ENCODE results near the gene SNCAIP.

SNCAIP gene

DNA sequence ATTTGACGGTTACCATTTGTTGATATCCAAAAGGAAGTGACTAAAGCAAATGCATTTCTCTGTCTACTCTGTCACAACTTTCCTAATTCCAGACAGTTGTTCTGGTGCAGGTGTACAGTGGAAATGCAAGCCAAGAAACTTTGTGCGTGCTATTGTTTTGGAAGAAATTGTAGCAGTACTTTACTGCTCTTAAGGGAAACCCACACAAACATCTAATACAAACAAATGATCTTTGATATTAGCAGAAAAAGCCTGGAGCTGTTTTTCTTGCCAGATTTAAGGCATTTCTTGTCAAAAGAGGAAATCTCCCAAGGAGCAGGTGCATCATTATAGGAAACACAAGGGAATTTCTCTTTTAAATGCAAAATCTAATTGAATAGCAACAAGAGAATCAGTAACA lies 2.0 kb downstream of the SNCAIP start:
- no peak overlapping the region for H3K27ac ChIP-seq
- in situ Hi-C loops (cut with HindIII; ENCODE audit: low pct_ligation_motif_present, low sequenced_read_pairs), result no loop called here
- no peak for TF ChIP-seq CTCF (IDR thresholded peaks at IDR 0.05; ENCODE audit: low read depth, low read length, missing control alignments)
- H3K36me3 ChIP-seq (replicated peaks), result no peaks in the 10 kb centered on the region
- no peak for DNase-seq
- H3K27me3 ChIP-seq (replicated peaks), result no peaks in the 10 kb centered on the region
- H3K4me3 ChIP-seq (ENCODE audit: low read depth, low read length), result no peak overlapping the region

DNA sequence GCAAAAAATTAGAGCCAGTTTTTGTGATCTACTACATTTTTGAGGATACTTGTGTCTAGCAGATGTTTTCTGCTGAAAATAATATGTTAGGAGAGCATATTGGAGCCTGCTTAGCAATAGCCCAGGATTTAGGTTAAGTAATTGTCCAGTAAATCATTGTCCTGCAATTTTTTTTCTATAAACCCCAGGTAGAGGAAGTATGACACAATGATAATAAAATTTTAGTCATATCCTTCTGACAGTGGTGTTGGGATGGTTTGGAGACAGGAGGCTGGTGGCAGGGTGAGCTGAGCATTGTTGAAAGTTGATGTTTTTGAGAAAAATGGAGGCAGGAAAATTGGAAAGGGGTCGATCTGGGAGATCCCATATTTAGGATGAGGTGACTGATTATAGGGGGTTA lies 3.5 kb downstream of the SNCAIP start:
- DNase-seq, result no peak
- no peaks in the 10 kb centered on the region for H3K36me3 ChIP-seq (replicated peaks)
- no peak overlapping the region for H3K27ac ChIP-seq
- H3K27me3 ChIP-seq (replicated peaks), result no peaks in the 10 kb centered on the region
- no peak for TF ChIP-seq CTCF (IDR thresholded peaks at IDR 0.05; ENCODE audit: low read depth, low read length, missing control alignments)
- H3K4me3 ChIP-seq (ENCODE audit: low read depth, low read length), result no peak overlapping the region
- in situ Hi-C loops (cut with HindIII; ENCODE audit: low pct_ligation_motif_present, low sequenced_read_pairs), result no loop called here

- H3K27me3 ChIP-seq (replicated peaks), result no peaks in the 10 kb centered on the region
- DNase-seq, result no peak
- H3K27ac ChIP-seq, result no peak overlapping the region
- no peak for TF ChIP-seq CTCF (IDR thresholded peaks at IDR 0.05; ENCODE audit: low read depth, low read length, missing control alignments)
- in situ Hi-C loops (cut with HindIII; ENCODE audit: low pct_ligation_motif_present, low sequenced_read_pairs), result no loop called here
- H3K36me3 ChIP-seq (replicated peaks), result no peaks in the 10 kb centered on the region
- no peak overlapping the region for H3K4me3 ChIP-seq (ENCODE audit: low read depth, low read length)
These were observed 4.6 kb downstream of the SNCAIP start for GRCh38 chr5:122316656-122317055.

- Histone ChIP-seq H3K27ac (no peak overlapping the region), H3K27me3 (replicated peaks) (no peaks in the 10 kb centered on the region), H3K4me3 (ENCODE audit: low read depth, low read length) (no peak overlapping the region), H3K36me3 (replicated peaks) (no peaks in the 10 kb centered on the region)
- in situ Hi-C loops (cut with HindIII; ENCODE audit: low pct_ligation_motif_present, low sequenced_read_pairs), result no loop called here
- TF ChIP-seq CTCF (IDR thresholded peaks at IDR 0.05; ENCODE audit: low read depth, low read length, missing control alignments), result no peak
- DNase-seq, result no peak
These were observed 7.9 kb downstream of the SNCAIP start for GRCh38 chr5:122319897-122320296.

GRCh38 chr5:122321921-122322320 lies 9.9 kb downstream of the SNCAIP start:
- no peak for TF ChIP-seq CTCF (IDR thresholded peaks at IDR 0.05; ENCODE audit: low read depth, low read length, missing control alignments)
- no peaks in the 10 kb centered on the region for H3K36me3 ChIP-seq (replicated peaks)
- in situ Hi-C loops (cut with HindIII; ENCODE audit: low pct_ligation_motif_present, low sequenced_read_pairs), result no loop called here
- DNase-seq, result no peak
- no peaks in the 10 kb centered on the region for H3K27me3 ChIP-seq (replicated peaks)
- no peak overlapping the region for H3K27ac ChIP-seq
- no peak overlapping the region for H3K4me3 ChIP-seq (ENCODE audit: low read depth, low read length)

GRCh38 chr5:122322801-122323548 lies 10.9 kb downstream of the SNCAIP start:
- H3K27ac ChIP-seq, result no peak overlapping the region
- in situ Hi-C loops (cut with HindIII; ENCODE audit: low pct_ligation_motif_present, low sequenced_read_pairs), result no loop called here
- no peak for TF ChIP-seq CTCF (IDR thresholded peaks at IDR 0.05; ENCODE audit: low read depth, low read length, missing control alignments)

More at GRCh38 chr5:122322801-122323548, 10.9 kb downstream of the SNCAIP start:
- Histone ChIP-seq H3K27me3 (replicated peaks) (no peaks in the 10 kb centered on the region), H3K4me3 (ENCODE audit: low read depth, low read length) (no peak overlapping the region), H3K36me3 (replicated peaks) (no peaks in the 10 kb centered on the region)
- no peak for DNase-seq
